HG03097 (cell line): ENCODE measurements around the gene TESK2.

Experiments
- ATAC-seq: cut with Tn5 transposase; IDR thresholded peaks from one replicate; pipeline ENCODE4 v1.9.1; 2021; ENCODE audit not compliant: unreplicated experiment, low FRiP score

The TESK2 gene

DNA sequence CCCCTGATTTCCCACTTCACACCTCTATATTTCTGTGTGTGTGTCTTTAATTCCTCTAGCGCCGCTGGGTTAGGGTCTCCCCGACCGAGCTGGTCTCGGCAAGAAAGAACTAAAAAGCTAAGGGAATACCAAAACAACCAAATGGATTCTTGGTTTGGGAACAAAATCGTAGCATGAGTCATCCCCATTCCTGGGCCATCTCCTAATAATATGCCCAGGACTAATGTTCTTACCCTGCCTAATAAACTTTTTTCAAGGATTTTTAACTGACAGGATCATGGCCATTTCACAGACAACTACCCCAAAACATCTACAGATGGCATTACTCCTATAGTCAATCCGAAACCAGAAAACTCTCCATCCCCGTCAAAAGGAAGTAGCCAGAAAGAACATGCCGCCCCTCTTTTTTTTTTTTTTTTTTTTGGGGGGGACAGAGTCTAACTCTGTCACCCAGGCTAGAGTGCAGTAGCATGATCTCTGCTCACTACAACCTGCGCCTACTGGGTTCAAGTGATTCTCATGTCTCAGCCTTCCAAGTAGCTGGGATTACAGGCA is 168.4 kb downstream of the TESK2 start:
- no peak for ATAC-seq

DNA sequence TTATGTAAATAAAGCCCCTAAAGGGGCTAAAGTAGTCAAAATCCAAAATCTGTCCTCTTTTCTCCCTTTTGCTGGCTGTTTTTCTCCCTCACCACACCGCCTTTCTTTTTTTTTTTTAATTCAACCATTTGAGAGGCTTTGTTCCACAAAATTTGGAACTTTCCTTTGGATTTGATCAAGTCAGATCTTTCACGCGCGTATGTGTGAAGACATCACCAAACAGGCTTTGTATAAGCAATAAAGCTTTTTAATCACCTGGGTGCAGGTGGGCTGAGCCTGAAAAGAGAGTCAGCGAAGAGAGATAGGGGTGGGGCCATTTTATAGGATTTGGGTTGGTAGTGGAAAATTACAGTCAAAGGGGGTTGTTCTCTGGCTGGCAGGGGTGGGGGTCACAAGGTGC is 169.5 kb downstream of the TESK2 start:
- ATAC-seq, result no peak

DNA sequence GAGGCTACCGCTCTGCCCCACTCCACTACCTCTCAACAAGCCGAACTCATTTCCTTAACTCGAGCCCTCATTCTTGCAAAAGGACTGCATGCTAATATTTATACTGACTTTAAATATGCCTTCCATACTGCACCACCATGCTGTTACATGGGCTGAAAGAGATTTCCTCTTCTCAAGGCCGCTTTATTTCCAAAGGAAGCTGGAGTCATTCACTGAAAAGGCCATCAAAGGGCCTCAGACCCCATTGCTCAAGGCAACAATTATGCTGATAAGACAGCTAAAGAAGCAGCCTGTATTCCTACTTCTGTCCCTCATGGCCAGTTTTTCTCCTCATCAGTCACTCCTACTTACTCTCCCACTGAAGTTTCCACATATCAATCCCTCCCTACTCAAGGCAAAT is 171.2 kb downstream of the TESK2 start:
- ATAC-seq, result no peak

DNA sequence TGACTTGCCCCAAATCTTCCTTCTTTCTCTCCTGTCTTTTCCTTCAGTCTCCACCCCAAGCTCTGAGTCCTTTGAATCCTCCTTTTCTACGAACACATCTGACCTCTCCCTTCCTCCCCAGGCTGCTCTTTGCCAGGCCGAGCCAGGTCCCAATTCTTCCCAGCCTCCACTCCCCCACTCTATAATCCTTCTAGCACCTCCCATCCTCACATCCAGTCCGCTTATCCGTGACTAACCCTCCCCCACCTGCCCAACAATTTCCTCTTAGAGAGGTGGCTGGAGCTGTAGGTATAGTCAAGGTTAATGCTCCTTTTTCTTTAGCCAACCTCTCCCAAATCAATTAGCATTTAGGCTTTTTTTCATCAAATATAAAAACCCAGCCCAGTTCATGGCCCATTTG is 173.8 kb downstream of the TESK2 start:
- no peak for ATAC-seq

DNA sequence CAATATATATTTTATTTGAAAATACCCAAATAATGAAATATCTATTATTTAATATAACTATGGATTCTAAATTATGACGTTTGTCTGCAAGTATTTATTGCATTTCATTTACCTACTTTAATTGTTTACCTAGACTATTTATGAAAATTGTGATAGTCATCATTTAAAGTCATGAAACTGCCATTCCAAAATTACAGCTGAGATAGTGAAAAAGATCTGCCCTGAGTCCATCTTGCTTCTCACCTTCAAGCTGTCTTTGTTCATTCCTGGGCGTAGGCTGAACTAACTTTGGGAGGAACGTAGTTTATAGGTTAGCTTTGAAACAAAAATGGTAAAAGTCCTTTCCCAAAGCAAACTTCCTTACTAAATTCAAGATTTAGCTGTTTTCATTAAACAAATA is 176.7 kb downstream of the TESK2 start:
- ATAC-seq, result no peak

DNA sequence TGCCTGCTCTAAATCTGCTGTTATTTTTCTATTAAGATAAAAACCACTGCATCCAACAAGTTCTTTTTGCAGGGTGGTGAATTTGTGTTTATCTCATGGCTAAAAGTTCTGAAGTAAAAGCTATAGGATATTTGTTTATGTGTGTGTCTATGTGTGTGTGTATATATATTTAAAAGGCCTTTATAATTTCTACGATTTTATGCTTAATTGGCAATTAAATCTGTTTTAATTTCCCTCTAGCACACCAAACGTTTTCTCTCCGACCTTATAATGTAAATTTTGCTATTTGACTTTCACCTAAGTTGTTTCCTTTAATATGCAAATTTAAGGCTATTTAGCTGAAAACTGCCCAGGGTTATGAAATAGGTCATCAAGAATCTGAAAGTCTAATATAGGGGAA is 184.1 kb downstream of the TESK2 start:
- ATAC-seq, result no peak

DNA sequence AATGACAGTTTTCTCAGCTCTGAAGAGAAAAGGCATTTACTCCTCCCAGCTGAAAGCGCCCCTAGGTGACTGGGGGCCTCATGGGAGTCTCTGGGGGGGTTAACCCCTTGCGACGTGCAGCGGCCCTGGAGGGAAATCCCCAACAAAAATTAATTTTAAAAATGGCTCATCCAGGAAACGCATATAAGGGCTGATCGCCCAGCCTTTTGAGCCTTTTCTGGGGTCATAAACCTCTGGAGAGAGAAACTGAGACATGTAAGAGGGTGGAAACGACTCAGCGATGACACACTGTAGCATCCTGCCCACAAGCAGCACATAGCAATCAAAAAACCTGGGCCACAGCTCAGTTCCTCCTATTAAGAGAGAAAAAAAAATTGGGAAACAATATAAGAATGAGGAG is 184.6 kb downstream of the TESK2 start:
- ATAC-seq, result no peak

DNA sequence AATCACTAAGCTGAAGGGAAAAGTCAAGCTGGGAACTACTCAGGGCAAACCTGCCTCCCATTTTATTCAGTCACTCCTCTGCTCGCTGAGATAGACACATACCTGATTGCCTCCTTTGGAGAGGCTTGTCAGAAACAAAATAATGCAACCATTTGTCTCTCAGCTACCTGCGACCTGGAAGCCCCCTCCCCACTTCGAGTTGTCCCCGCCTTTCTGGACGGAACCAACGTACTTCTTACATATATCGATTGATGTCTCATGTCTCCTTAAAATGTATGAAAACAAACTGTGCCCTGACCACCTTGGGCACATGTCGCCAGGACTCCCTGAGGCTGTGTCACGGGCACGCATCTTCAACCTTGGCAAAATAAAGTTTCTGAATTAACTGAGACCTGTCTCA is 185.7 kb downstream of the TESK2 start:
- ATAC-seq, result no peak

DNA sequence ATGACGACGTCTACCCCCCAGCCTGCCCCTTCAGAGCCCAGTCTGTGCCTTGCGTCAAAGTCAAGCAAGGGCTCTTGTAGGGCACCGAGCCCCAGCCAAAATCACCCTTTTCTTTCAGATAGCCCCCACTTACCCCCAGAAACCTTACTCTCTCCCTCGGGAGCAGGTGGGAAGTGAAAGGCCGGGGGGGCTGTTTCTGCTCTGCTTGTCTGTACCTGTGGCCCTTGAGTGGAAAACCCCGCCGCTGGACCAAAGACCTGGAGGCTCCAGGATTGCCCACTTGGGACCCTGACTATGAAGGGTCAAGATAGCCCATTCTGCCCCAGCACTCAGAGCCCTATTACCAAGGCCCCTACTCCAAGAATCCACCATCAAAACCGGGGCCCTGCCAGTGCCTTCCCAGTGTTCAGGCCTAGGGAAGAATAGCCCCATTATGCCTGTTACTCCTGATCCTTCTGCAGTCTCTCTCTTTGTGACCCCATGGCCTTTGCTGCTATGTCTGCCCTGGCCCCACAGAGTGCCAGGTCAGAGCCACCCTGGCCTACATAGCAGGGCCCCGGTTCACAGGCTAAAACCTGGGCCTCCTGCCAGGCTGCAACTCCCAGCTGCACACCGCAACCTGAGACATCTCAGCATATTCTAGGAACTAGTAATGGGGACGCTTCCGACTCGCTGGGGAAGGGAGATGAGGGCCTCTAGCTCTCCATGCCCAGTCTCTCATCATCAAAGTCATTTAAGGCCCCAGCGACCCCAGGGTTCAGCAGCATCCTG is 186.5 kb downstream of the TESK2 start:
- ATAC-seq, result no peak

DNA sequence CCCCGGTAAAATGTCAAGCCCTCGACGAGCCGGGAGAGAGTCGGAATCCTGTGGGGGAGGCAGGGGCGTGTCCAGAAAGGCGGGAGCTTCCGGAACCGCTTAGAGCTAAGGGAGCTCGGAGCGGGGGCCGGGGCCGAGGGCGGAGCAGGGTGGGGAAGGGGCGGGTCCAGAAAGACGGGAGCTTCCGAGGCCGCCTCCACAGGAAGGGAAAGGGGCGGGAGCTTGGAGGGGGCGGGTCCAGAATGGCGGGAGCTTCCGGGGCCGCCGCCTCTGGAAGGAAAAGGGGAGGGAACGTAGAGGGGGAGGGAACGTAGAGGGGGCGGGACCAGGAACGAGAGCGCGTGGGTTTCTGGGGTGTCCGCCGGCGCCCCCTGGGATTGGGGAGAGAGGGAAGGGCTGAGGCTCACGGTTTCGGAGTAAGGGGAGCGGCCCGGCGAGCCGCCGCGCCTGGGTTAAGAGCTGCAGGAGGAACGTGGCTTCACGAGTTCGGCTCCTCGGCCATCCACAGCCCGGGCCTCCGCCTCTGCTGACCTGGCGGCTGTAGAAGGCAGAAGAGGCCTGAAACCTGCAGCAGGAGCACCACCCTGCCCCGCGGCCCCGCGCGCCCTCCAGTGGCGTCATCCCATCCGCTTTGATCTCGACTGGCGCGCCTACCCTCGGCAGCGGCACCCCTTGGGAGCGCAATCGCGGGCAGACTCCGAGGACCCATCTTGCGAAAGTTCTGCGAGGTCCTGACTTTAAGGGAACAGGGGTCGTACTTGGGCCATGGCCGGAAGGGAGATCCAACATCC is 187.2 kb downstream of the TESK2 start:
- ATAC-seq, result peak; percentile 69

DNA sequence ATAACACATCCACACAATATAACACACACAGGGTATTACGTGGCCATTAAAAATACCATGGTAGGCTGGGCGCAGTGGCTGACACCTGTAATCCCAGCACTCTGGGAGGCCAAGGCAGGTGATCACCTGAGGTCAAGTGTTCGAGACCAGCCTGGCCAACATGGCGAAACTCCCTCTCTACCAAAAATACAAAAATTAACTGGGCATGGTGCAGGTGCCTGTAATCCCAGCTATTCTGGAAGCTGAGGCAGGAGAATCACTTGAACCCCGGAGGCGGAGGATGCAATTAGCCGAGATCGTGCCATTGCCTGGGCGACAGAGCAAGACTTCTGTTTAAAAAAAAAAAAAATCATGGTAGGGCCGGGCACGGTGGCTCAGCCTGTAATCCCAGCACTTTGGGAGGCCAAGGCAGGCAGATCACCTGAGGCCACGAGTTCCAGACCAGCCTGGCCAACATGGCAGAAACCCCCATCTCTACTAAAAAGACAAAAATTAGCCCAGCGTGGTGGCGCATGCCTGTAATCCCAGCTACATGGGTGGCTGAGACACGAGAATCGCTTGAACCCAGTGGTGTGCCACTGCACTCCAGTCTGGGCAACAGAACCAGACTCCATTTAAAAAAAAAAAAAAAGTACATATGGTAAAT is 188.3 kb downstream of the TESK2 start:
- ATAC-seq, result no peak

DNA sequence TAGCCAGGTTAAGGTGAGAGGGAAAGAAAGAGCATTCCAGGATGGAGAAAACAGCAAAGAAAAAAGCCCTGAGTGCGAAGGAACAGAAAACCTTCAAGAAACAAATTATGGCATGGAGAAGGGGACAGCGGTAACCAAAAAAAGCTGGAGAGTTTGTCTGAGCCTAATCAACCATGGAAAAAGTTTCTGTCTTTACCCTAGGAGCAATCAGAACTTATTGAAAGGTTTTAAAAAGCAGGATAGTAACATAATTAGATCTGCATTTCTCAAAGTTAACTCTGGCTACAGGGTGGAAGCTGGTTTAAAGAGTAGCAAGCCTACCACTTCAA is 190.3 kb downstream of the TESK2 start:
- ATAC-seq, result no peak

DNA sequence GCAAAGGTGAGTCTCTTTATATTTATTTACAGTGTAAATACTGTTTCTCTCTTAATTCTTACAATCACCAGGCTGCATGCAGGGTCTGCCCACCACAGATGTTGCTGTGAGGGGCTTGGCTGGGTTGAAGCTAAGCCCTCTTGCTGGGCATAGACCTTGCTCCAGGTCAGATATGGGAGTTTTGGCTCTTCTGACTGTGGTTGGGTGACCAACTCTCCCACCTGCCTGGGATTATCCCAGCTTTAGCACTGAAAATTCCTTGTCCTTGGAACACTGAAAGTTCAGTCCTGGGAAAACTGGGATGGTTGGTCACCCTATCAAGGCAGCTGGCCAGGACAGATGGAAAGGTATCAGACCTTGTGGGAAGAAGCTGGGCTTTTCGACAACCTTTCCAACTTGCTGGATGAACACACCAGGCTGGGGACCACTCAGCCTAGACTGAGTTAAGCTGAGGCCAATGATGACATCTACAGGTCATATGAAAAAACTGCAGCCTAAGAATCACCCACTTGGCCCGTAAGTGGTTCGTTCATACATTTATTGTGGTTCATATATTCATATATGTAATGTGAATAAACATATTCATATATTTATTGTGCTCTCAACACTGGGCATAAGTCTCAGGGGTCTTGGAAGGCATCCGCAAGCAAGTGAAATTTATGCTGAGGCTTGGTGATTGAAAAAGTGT is 190.8 kb downstream of the TESK2 start:
- ATAC-seq, result no peak

DNA sequence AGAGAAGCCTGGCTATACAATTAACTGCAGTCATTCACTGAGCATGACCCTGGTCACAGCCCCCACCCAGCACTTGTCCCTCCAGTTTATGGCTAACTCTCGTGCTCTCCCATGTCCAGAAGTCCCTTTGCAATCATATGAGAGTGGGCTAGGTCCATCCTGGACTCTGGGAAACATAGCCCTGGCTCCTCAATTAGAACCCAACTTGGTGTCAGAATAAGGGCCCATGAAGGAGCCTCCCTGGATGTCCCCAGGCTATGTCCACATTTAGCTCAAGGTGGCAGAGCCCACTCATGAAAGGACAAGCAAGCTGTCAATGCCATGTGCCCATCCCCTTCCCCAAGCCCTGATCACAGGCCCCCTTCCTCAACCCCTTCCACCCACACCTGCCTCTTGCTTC is 191.7 kb downstream of the TESK2 start:
- ATAC-seq, result no peak

DNA sequence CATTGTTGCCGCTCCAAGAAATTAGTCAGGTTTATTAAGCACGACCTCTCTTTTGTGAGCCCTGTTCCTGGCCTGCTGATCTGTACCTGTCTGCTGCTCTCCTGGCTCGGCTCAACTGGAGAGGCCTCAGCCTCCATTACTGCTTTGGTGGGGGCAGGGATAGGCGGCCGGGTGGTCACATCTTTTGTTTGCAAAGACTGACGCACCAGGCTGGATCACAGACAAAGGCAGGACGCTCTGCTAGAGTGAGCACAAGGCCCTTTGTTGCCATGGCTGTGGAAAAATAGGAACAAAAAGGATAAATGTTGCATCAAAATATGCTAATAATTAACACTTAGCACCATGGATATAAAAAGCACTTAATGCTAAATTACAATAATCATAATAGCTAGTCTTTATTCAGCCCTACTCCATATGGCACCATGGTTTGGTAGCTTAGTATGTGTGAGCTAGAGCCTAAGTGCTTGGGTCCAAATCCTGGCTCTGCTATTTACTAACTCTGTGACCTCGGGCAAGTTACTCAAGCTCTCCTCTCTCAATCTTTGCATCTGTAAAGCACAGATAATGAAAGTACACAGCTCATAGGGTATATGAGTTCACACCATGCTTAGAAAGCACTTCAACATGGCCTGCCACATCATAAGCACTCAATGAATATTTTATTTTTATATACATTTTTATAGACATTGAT is 193.2 kb downstream of the TESK2 start:
- ATAC-seq, result no peak
